Ovary (tissue), 3 donors: Measurements from ENCODE around the gene KCNMA1.

Experiments
- EP300 ChIP-seq: sonication (generic); formaldehyde crosslinking; IDR thresholded peaks from one replicate; pipeline ENCODE4 v1.6.1; 2017; ENCODE audit warnings: antibody characterized with exemption
- POLR2A ChIP-seq: fragments of 450-650 bp; IDR thresholded peaks from one replicate; pipeline ENCODE4 v1.6.1; 2017; ENCODE audit warnings: antibody characterized with exemption, mild to moderate bottlenecking, moderate library complexity
- TF ChIP-seq, protein P1 (sequence below), 3 donors: fragments of 450-650 bp in 2 of 3; fragments of 200-600 bp in 1 of 3; IDR thresholded peaks; one replicate each; pipeline versions ENCODE4 v1.5.1 to v1.8.0; 2016 to 2022; ENCODE audit warnings: antibody characterized with exemption in 3 of 3, mild to moderate bottlenecking in 1 of 3
- donor health status: DM: no; HTN: no; CAD: no.

DNA sequence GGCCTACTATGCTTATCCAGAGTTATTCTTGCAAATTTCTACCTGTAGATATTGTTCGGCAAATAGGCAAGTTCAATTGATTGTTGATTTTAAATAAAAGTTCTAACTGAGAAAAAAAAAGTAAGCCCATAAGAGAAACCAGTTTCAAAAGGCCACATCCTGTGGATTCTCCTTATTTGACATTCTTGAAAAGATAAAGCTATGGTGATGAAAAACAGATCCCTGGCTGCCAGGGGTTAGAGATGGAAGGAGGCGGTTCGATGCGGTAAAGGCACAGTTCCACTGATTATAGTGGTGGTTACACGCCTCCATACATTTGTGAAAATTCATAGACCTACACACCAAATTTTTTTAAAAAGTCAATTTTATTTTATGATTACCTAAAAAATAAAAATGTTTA is 347.8 kb downstream of the KCNMA1 start:
- TF ChIP-seq, protein P1, sequence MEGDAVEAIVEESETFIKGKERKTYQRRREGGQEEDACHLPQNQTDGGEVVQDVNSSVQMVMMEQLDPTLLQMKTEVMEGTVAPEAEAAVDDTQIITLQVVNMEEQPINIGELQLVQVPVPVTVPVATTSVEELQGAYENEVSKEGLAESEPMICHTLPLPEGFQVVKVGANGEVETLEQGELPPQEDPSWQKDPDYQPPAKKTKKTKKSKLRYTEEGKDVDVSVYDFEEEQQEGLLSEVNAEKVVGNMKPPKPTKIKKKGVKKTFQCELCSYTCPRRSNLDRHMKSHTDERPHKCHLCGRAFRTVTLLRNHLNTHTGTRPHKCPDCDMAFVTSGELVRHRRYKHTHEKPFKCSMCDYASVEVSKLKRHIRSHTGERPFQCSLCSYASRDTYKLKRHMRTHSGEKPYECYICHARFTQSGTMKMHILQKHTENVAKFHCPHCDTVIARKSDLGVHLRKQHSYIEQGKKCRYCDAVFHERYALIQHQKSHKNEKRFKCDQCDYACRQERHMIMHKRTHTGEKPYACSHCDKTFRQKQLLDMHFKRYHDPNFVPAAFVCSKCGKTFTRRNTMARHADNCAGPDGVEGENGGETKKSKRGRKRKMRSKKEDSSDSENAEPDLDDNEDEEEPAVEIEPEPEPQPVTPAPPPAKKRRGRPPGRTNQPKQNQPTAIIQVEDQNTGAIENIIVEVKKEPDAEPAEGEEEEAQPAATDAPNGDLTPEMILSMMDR (IDR thresholded peaks at IDR 0.05) = no peak
- TF ChIP-seq POLR2A (no peak), EP300 (no peak)
